Measurements from ENCODE around the gene RFTN1. TPM values are rescaled to one million over a fixed set of nuclear protein-coding genes. Genes with fewer than 3 reads are reported as not detected.

Gene RFTN1
- total and polyA plus RNA-seq, 9 of the 15 experiments (the other 6 are each of a cell fraction or from before 2014, with no cell fraction given) = 0.08 to 0.51 (median 0.11) TPM; not detected in 6

- DNase-seq (ENCODE audit: extremely low read depth in 1 of 4, low spot score in 3 of 4) (no peak), FAIRE-seq (peak; percentile 11), ATAC-seq (peak; percentile 24; the same call in 1 of the 3 replicates)
- no peaks in the 10 kb centered on the region for H3K36me3 ChIP-seq (ENCODE audit: control insufficient read depth, insufficient read depth, low read length)
- no peak overlapping the region for H3K4me3 ChIP-seq
- CTCF ChIA-PET (ENCODE audit: low intra/inter-chr PET ratio) = no interaction called here
- POLR2A ChIA-PET = interaction anchor here (0.5 to 0.8 kb wide), 2 partner anchors 15 to 1440 kb away, joined by 3 read pairs; no protein-coding TSS in a partner anchor
- H3K9me3 ChIP-seq (replicated peaks; ENCODE audit: control insufficient read depth, insufficient read depth, low read depth, low read length) = no peaks in the 10 kb centered on the region
- H3K27me3 ChIP-seq (ENCODE audit: control insufficient read depth in 2 of 2, insufficient read depth in 2 of 2, low read length in 2 of 2) = peaks cover 27 to 45% of the 10 kb centered on the region in 2 experiments; a peak in 4 of 5 replicates
- H3K9me1 ChIP-seq (ENCODE audit: control insufficient read depth, insufficient read depth, low read length) = no peaks in the 10 kb centered on the region
- 12% methylated on average over 1 of the region's 1 CpG for WGBS (ENCODE audit: insufficient coverage, low coverage, missing lambda C conversion rate)
- no TSS peak for BruUV-seq (replicated peaks)
- H4K20me1 ChIP-seq (replicated peaks; ENCODE audit: control insufficient read depth, insufficient read depth, low read length) = no peaks in the 10 kb centered on the region
- no peaks in the 10 kb centered on the region for H3K4me1 ChIP-seq (replicated peaks in 1 of 2; ENCODE audit: control insufficient read depth in 2 of 2, insufficient read depth in 2 of 2, low read length in 2 of 2)
- no peaks in the 10 kb centered on the region for H3K79me2 ChIP-seq (ENCODE audit: control insufficient read depth, insufficient read depth, low read length)
- intact Hi-C loops (cut with micrococcal nuclease) (no loop called here), in situ Hi-C loops (cut with MboI) (loop anchor here (25.0 kb wide), 2 partner anchors 892 to 1317 kb away; partner anchors contain the start of gene CAPN7)
- no peak overlapping the region for H2AFZ ChIP-seq (ENCODE audit: low read depth, low read length)
- H3K27ac ChIP-seq (ENCODE audit: extremely low read depth, low read depth, low read length) = no peak overlapping the region
- no peak overlapping the region for H3K9ac ChIP-seq (ENCODE audit: insufficient read depth in 1 of 2, low read depth in 2 of 2, low read length in 2 of 2)
- H3K4me2 ChIP-seq (ENCODE audit: insufficient read depth, low read length) = no peak overlapping the region
- no peak for TF ChIP-seq E2F4 (CRISPR knock-in tag; IDR thresholded peaks at IDR 0.05; ENCODE audit: low read depth)
- no peak for TF ChIP-seq ZNF518B (CRISPR knock-in tag; IDR thresholded peaks at IDR 0.05)
- TF ChIP-seq, protein P1, sequence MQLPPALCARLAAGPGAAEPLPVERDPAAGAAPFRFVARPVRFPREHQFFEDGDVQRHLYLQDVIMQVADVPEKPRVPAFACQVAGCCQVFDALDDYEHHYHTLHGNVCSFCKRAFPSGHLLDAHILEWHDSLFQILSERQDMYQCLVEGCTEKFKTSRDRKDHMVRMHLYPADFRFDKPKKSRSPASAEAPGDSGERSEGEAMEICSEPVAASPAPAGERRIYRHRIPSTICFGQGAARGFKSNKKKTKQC (CRISPR knock-in tag; IDR thresholded peaks at IDR 0.05) = no peak
- TF ChIP-seq POU5F1 (IDR thresholded peaks at IDR 0.05; ENCODE audit: borderline replicate concordance, low read depth, low read length, partially characterized antibody) = no peak
- TF ChIP-seq CTCF (IDR thresholded peaks at IDR 0.05 in 2 of 3, conservative IDR thresholded peaks at IDR 0.05 in 1 of 3; ENCODE audit: insufficient read depth in 2 of 3, low read depth in 1 of 3, low read length in 3 of 3) = no peak
- no peak for TF ChIP-seq DMBX1 (CRISPR knock-in tag; IDR thresholded peaks at IDR 0.05; ENCODE audit: borderline replicate concordance)
- no peak for TF ChIP-seq C11orf30 (IDR thresholded peaks at IDR 0.05; ENCODE audit: low read depth)
- TF ChIP-seq MBD2 (IDR thresholded peaks at IDR 0.05; ENCODE audit: borderline replicate concordance, low read depth) = no peak
- no peak for TF ChIP-seq HNRNPL (IDR thresholded peaks at IDR 0.05; ENCODE audit: low read depth, low read length)
- TF ChIP-seq ZBTB17 (CRISPR knock-in tag; IDR thresholded peaks at IDR 0.05) = no peak
- TF ChIP-seq CBFA2T3 (IDR thresholded peaks at IDR 0.05) = no peak
- TF ChIP-seq ZNF696 (CRISPR knock-in tag; conservative IDR thresholded peaks at IDR 0.05) = no peak
- TF ChIP-seq ZNF239 (CRISPR knock-in tag; IDR thresholded peaks at IDR 0.05) = no peak
- TF ChIP-seq BRF2 (IDR thresholded peaks at IDR 0.05; ENCODE audit: borderline replicate concordance, insufficient read depth, insufficient read length) = no peak
Observed at GRCh38 chr3:16529264-16529663, 15.8 kb upstream of the RFTN1 start.
